WTC11 (cell line): ENCODE results near the gene TNK2. TPM values are rescaled to one million over a fixed set of nuclear protein-coding genes. Genes with fewer than 3 reads are reported as not detected.
A peak's percentile ranks its signal among the peaks of the same experiment; 100 is the strongest.

ENCODE experiments used
- ATAC-seq: fragments of 200-7000 bp; cut with Tn5 transposase; 2 replicates; pipeline ENCODE4 v1.10.0; 2021; ENCODE audit warnings: mild to moderate bottlenecking, moderate library complexity
- CTCF ChIA-PET: fragments of 300-600 bp; sonication (Branson Sonifier 250); formaldehyde crosslinking; loops from one replicate; lab custom pipeline; 2021; ENCODE audit warnings: antibody characterized with exemption; lab: Charles Lee
- POLR2A ChIA-PET: fragments of 350-600 bp; sonication (Branson Sonifier 250); formaldehyde crosslinking; loops from one replicate; lab custom pipeline; 2021; ENCODE audit warnings: antibody characterized with exemption; lab: Charles Lee
- DNase-seq: peaks from one replicate; pipeline ENCODE4 v3.0.0; 2021; ENCODE audit warnings: low spot score
- H3K27ac Mint-ChIP-seq: 2 replicates; pipeline ENCODE4 v1.8.0; 2021; ENCODE audit warnings: mixed read lengths
- H3K27me3 Mint-ChIP-seq: 2 replicates; pipeline ENCODE4 v1.8.0; 2021; ENCODE audit warnings: low read depth, mild to moderate bottlenecking, moderate library complexity, mixed read lengths
- H3K36me3 Mint-ChIP-seq: 2 replicates; pipeline ENCODE4 v1.8.0; 2021; ENCODE audit warnings: mixed read lengths
- H3K4me1 Mint-ChIP-seq: 2 replicates; pipeline ENCODE4 v1.8.0; 2022; ENCODE audit warnings: mixed read lengths
- H3K4me3 Mint-ChIP-seq: 2 replicates; pipeline ENCODE4 v1.8.0; 2021; ENCODE audit warnings: mild to moderate bottlenecking, moderate library complexity, mixed read lengths
- H3K9me3 Mint-ChIP-seq: 2 replicates; pipeline ENCODE4 v1.8.0; 2021; ENCODE audit warnings: mixed read lengths
- CREM ChIP-seq: sonication (generic); formaldehyde crosslinking; IDR thresholded peaks from 2 replicates; pipeline ENCODE4 v1.8.1; 2022; ENCODE audit warnings: mild to moderate bottlenecking, missing genetic modification reagents, moderate library complexity
- CTCF ChIP-seq: fragments of 200-600 bp; IDR thresholded peaks from 2 replicates; pipeline ENCODE4 v1.8.0; 2022; ENCODE audit warnings: antibody characterized with exemption
- E2F5 ChIP-seq: sonication (generic); formaldehyde crosslinking; IDR thresholded peaks from 2 replicates; pipeline ENCODE4 v1.8.1; 2022; ENCODE audit warnings: mild to moderate bottlenecking, moderate library complexity, missing genetic modification reagents
- ELF4 ChIP-seq: sonication (generic); formaldehyde crosslinking; IDR thresholded peaks from 2 replicates; pipeline ENCODE4 v1.8.1; 2022; ENCODE audit warnings: low read depth, mild to moderate bottlenecking, moderate library complexity, missing genetic modification reagents
- ETV6 ChIP-seq: sonication (generic); formaldehyde crosslinking; IDR thresholded peaks from 2 replicates; pipeline ENCODE4 v1.8.1; 2022; ENCODE audit warnings: mild to moderate bottlenecking, missing genetic modification reagents
- FOXK1 ChIP-seq: sonication (generic); formaldehyde crosslinking; IDR thresholded peaks from 2 replicates; pipeline ENCODE4 v1.8.0; 2022; ENCODE audit warnings: mild to moderate bottlenecking, moderate library complexity, missing genetic modification reagents
- HMGXB4 ChIP-seq: sonication (generic); formaldehyde crosslinking; IDR thresholded peaks from 2 replicates; pipeline ENCODE4 v1.8.1; 2023; ENCODE audit warnings: mild to moderate bottlenecking, moderate library complexity, missing genetic modification reagents
- NFE2L1 ChIP-seq: sonication (generic); formaldehyde crosslinking; IDR thresholded peaks from 2 replicates; pipeline ENCODE4 v1.8.1; 2023; ENCODE audit warnings: missing genetic modification reagents
- NFYB ChIP-seq: sonication (generic); formaldehyde crosslinking; conservative IDR thresholded peaks from 2 replicates; pipeline ENCODE4 v1.8.0; 2022; ENCODE audit warnings: low read depth, missing genetic modification reagents
- NR1H2 ChIP-seq: sonication (generic); formaldehyde crosslinking; IDR thresholded peaks from 2 replicates; pipeline ENCODE4 v1.9.0; 2021; ENCODE audit warnings: mild to moderate bottlenecking, moderate library complexity, missing genetic modification reagents
- ZNF512 ChIP-seq: sonication (generic); formaldehyde crosslinking; IDR thresholded peaks from 2 replicates; pipeline ENCODE4 v1.8.1; 2022; ENCODE audit warnings: missing genetic modification reagents, borderline replicate concordance
- total RNA-seq: library from RNA; stranded (reverse); gene quantifications from 3 replicates; pipeline ENCODE4 v1.2.3, GENCODE V29; 2021

TNK2 gene
- total RNA-seq, 1 experiment from 2014 or later: 58.4 TPM

GRCh38 chr3:195853996-195854395, 54.4 kb downstream of the TNK2 start:
- no peaks in the 10 kb centered on the region for H3K36me3 Mint-ChIP-seq
- CTCF ChIA-PET: interaction anchor here (0.7 to 8.2 kb wide), 3 partner anchors 9 to 106 kb away, joined by 3 to 167 read pairs (median 7); no protein-coding TSS in a partner anchor
- H3K4me3 Mint-ChIP-seq: no peak overlapping the region
- no peak overlapping the region for H3K27ac Mint-ChIP-seq
- 0 out of 2 replicates have a peak, but pooled peaks cover 4% of the 10 kb centered on the region for H3K27me3 Mint-ChIP-seq
- TF ChIP-seq CTCF (no peak), NFE2L1 (CRISPR knock-in tag) (no peak), NFYB (CRISPR knock-in tag) (no peak), NR1H2 (no peak)
- DNase-seq: no peak
- peaks cover 10% of the 10 kb centered on the region for H3K4me1 Mint-ChIP-seq
- H3K9me3 Mint-ChIP-seq: no peaks in the 10 kb centered on the region
- peak; percentile 16 for ATAC-seq
- POLR2A ChIA-PET: no interaction called here

- TF ChIP-seq ELF4 (CRISPR knock-in tag) (no peak), E2F5 (CRISPR knock-in tag) (no peak), CREM (CRISPR knock-in tag) (no peak)
- H3K9me3 Mint-ChIP-seq: no peaks in the 10 kb centered on the region
- no peaks in the 10 kb centered on the region for H3K36me3 Mint-ChIP-seq
- ChIA-PET POLR2A (no interaction called here), CTCF (interaction anchor here (0.6 to 8.2 kb wide), 7 partner anchors 33 to 156 kb away, joined by 3 to 167 read pairs (median 4); no protein-coding TSS in a partner anchor)
- H3K27me3 Mint-ChIP-seq: 0 out of 2 replicates have a peak, but pooled peaks cover 4% of the 10 kb centered on the region
- no peak overlapping the region for H3K27ac Mint-ChIP-seq
- no peak for ATAC-seq
- H3K4me3 Mint-ChIP-seq: no peak overlapping the region
- DNase-seq: no peak
- H3K4me1 Mint-ChIP-seq: peaks cover 12% of the 10 kb centered on the region
These were observed 55.3 kb downstream of the TNK2 start for GRCh38 chr3:195853036-195853435.

- ChIA-PET CTCF (interaction anchor here (0.6 to 3.0 kb wide), 34 partner anchors 8 to 294 kb away, joined by 3 to 37 read pairs (median 4); partner anchors contain the start of gene MUC4), POLR2A (no interaction called here)
- Mint-ChIP-seq H3K4me3 (no peak overlapping the region), H3K27me3 (0 out of 2 replicates have a peak, but pooled peaks cover 4% of the 10 kb centered on the region), H3K9me3 (no peaks in the 10 kb centered on the region), H3K27ac (no peak overlapping the region), H3K36me3 (no peaks in the 10 kb centered on the region), H3K4me1 (peaks cover 12% of the 10 kb centered on the region)
- DNase-seq: peak; percentile 90
- TF ChIP-seq CTCF (peak; percentile 100), FOXK1 (CRISPR knock-in tag) (0 out of 2 replicates have a peak, but pooled peaks have one; percentile 20), HMGXB4 (CRISPR knock-in tag) (peak; percentile 73), ETV6 (CRISPR knock-in tag) (peak; percentile 72; the same call in 1 of the 2 replicates), ZNF512 (CRISPR knock-in tag) (no peak)
- peak; percentile 87 for ATAC-seq
These were observed 57.4 kb downstream of the TNK2 start for GRCh38 chr3:195850857-195851543.
